GM19455 (cell line): ENCODE results near the gene MTRFR.
"Not testable (repeated sequence)": the region's sequence is repeated elsewhere in the genome, so short reads cannot be mapped to it uniquely, and the experiment has no call there.

Source experiments
- ATAC-seq: cut with Tn5 transposase; IDR thresholded peaks from one replicate; pipeline ENCODE4 v1.9.1; 2021; ENCODE audit not compliant: unreplicated experiment

The MTRFR gene

DNA sequence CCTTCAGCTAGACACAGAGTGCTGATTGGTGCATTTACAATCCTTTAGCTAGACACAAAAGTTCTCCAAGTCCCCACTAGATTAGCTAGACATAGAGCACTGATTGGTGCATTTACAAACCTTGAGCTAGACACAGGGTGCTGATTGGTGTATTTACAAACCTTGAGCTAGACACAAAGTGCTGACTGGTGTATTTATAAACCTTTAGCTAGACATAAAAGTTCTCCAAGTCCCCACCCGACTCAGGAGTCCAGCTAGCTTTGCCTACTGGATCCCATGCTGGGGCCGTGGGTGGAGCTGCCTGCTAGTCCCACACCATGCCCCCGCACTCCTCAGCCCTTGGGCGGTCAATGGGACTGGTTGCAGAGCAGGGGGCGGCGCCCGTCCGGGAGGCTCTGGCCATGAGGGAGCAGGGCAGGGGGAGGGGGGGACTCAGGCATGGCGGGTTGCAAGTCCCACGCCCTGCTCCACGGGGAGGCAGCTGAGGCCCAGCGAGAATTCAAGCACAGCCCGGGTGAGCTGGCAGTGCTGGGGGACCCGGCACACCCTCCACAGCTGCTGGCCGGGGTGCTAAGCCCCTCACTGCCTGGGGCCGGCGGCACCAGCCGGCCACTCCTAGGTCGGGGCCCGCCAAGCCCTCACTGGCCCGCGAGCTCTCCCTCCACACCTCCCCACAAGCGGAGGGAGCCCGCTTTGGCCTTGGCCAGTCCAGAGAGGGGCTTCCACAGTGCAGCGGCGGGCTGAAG lies 15.9 kb downstream of the MTRFR start:
- ATAC-seq: not testable (repeated sequence)

GRCh38 chr12:123250471-123251383 lies 17.5 kb downstream of the MTRFR start:
- no peak for ATAC-seq

GRCh38 chr12:123251403-123252076 lies 18.3 kb downstream of the MTRFR start:
- no peak for ATAC-seq

DNA sequence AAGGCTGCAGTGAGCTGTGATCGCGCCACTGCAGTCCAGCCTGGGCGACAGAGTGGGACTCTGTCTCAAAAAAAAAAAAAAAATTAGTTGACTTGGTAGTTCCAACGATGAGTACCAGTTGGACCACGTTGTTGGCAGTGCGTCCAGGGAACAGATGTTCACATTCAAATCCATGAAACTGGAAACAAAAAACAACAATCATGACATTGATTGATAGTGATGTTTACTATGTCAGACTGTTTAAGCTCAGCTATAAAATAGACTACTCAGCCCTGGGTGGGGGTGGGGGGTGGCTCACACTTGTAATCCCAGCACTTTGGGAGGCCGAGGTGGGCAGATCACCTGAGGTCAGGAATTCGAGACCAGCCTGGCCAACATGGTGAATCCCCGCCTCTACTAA lies 19.1 kb downstream of the MTRFR start:
- ATAC-seq: not testable (repeated sequence)

- no peak for ATAC-seq
Observed at GRCh38 chr12:123253641-123254459, 20.6 kb downstream of the MTRFR start.

GRCh38 chr12:123254853-123255446 lies 21.7 kb downstream of the MTRFR start:
- no peak for ATAC-seq

DNA sequence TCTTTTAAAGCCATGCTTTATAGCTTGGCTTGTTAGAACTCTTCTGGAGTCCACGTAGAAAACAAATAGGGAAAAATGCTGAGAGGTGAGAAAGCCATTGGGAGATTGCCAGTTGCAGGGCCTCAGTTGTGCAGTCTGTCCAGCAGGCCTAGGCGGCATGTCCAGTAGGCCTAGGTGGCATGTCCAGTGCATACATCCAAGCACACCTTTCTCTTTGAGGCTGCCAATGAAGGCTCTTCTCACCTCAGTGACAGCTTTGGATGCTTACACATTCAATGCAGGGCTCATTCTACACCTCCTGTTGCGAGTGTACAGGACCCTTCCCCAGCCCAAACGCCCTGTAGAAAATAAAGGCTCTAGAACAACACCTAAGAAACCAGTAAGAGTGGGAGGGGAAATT lies 25.4 kb downstream of the MTRFR start:
- ATAC-seq: no peak

DNA sequence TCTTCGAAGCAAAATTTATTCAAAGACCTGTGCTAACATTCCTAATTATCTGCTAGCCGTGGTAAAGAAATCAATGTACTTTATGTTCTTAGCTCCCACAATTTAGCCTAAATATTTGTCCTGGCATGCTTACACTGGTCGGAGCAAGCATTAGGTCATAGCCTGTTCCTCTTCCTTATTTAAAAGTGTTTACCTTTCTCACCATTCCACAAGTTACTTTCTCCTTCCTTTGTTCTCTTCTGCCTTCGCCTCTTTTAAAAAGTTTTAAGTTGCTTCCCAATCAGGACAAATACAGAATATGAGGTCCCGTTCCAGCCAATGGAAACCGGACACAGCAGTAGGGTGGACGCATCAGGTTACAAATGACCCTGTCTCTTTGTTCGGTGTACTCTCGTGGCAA lies 26.8 kb downstream of the MTRFR start:
- no peak for ATAC-seq

DNA sequence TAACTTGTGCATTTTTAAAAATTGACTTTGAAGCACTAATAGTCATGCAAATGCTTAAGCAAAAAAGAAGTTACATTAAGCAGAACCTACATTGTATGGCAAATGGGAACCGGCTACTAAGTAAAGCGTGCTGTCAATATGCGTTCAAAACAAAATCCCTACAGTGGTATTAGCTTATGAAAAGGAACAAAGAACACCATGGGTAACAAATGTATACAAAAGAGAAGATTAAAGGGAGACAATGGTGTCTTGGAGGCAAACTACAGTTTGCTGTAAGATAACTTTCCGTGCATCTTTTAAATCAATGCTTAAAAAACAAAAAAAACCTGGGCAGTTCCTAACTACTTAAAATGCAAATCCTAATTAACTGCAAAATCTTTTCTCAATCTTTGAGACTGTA lies 28.0 kb downstream of the MTRFR start:
- ATAC-seq: no peak

DNA sequence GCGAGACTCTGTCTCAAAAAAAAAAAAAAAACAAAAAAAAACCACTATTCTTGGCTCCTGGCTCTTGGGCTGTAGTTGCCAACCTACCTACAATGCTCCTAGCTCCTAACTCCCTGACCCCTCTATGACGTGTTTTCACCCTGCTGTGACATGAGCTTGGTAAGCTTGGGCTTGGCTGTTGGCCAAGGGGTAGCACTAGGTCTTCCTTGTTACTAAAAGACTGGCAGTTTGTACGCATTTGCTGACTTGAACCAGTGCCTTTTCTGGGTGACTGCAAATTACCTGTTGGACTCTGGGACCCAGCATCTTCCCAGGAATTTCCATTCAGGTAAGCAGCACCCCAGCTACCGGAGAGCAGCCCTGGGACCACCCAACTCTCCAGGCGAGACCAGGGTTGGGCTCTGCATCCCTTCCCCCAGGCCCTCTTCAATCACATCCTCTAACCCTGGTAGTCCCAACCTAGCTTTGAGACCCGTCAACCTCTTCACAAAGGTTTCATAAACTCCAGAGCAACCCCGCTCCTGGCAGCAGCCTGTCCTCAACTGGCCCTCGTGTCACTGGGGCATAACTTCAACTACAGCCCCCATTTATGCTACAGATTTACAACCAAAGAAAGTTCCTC lies 30.1 kb downstream of the MTRFR start:
- no peak for ATAC-seq

DNA sequence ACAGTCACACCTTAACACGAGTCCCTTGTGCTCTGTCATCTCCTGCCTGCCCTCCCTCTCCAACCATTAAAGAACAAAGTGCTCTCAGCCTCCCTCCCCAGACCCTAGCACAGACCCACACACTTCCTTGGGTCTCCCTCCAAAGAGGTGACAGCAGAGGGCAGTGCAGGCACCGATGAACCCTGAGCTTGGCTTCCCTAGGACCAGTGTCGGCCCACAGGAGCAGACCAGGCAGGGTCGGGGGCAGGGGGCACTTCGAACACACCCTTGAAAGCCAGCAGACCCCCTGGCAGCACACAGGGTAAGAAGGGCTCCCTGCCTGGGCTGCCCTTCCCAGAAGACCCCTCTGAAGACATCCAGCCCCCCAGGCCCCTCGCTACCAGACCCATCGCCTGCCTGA lies 31.4 kb downstream of the MTRFR start:
- ATAC-seq: no peak

DNA sequence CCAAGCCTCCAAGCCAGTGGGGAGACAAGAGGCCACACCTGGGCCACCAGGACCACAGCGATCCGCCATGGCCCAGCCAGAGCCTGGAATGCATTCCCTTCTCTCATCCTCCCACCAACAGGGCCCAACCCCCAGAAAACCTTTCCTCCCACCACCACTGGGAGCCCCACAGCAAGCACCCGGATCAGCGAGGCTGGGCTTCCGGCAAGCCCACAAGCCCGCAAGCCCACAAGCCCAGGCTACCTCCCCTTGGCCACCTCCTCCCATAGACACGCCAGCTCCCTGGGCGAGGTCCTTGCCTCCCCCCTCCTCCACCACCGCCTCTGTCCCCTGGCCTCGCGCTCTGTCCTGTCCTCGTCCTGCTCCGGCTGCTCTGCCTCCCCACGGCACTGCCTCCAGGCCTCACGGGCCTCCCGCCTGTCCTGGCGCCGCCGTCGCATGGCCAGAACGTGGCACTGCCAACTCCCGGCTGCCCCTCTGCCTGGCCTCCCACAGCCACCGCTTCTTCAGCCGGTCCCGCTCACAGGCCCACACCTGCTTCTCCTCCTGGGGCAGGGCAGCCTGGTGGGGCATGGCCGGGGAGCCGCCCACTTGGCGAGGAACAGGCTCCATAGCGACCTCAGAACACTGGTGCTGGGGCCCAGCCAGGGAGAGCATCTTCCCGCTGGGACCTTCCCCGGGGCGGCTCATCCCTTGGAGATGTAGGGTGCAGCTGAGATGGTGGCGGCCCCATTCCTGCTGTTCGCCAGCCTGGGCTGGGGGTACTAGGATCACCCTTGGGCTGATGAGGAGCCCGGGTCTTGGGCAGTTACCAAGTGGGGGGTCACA lies 32.8 kb downstream of the MTRFR start:
- ATAC-seq: no peak

DNA sequence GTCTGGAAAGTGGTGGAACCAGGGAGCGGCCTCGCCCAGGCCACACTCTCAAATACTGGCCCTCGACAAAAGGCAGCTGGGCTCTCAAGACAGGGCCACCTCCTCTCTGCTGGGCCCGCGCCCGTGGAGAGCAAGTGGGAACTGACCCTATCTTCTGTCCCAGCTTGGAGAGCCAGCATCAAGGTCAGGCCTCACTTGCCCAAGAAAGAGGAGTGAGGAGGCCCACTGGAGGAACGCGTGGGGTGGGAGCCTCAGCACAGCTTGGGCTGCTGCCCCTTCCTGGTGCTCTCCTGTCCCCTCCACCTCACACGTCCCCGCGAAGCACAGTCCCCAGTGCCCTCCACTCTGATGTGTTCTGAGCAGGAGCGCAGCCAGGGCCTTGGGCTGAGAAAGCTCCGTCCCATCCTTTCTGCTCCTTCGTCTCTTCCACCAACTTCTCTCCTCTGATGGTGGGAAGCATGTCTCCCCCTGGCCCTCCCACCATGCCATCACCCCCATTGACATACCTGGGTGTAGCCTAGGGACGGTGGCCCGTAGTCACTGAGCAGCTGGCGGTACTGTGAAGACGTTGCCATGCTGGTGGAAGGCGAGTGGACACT lies 33.5 kb downstream of the MTRFR start:
- no peak for ATAC-seq

DNA sequence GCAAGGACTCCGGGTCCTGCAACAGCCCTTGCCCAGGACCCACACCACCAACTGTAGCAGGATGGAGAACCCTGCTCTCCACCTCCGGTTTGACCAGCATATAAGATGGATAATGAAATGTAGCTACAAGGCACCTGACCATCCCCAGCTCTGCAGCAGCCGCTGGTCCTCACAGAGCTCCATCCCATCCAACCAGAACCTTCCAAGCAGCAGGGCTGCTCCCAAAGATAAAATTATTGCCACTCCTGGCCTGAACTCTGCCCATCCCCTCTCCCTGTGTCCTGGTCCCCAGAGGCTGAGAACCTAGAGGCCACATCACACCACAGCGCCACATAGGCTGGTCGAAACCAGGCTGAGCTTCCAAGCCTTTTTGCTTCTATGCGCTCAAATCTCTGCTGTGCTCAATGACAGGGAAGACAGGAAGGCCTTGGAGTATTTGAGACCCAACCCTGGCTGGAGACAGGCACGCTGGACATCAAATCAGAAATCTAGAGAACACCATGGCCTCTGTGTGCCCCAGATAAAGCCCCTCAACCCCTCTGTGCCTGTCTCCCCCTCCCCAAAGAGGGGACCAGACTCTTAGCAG lies 34.2 kb downstream of the MTRFR start:
- no peak for ATAC-seq

- ATAC-seq: no peak
Observed at GRCh38 chr12:123267991-123268843, 35.0 kb downstream of the MTRFR start.

GRCh38 chr12:123268850-123269249 lies 35.6 kb downstream of the MTRFR start:
- no peak for ATAC-seq

- ATAC-seq: no peak
Observed at GRCh38 chr12:123269395-123269892, 36.2 kb downstream of the MTRFR start.
